ENCODE measurements around the gene NDUFV3.

GRCh38 chr21:42847051-42847707 lies 45.9 kb upstream of the NDUFV3 start:
- no peak for TF ChIP-seq CTCF (conservative IDR thresholded peaks at IDR 0.05)
- no peak for TF ChIP-seq ZFX (IDR thresholded peaks at IDR 0.05)

Measured in C4-2B (cell line).